ENCODE results near the gene C16orf92.

The C16orf92 gene

DNA sequence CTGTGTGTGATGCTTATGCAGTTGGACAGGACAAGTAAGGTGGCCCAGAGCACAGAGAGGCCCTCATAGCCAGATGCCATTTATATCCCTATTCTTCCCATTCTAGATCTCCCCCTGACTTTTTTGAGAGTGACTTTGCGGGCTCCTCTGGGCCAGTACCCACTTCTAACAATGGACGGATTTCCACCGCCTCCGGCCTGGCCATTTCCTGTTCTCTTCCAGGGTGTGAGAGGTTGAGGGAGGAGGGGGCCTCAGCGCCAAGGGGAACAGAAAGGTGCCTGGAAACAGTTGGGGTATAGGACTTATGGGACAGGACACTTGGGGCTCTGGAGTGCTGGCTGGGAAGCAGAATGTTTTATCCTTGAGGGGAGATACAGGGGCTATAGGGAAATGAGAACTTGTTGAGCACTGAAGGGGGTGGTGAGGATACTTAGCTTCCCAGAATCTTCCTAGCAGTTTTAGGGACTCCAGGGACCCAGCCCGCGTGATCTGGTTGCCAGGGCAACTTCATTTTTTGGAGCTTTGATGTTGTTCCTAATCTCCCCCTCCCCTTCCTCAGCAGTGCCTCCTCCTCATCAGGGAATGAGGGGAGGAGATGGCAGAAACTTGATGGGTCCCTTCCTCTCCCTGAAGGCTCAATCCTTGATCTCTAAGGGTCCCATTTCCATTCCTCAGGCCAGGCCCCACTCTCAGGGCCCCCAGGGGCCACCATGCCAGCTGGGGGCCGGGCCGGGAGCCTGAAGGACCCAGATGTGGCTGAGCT is 45.8 kb upstream of the C16orf92 start:
- H3K4me3 ChIP-seq (ENCODE audit: low read depth, low read length) = no peak overlapping the region
- DNase-seq (ENCODE audit: low read depth) = no peak
- TF ChIP-seq, protein P1, sequence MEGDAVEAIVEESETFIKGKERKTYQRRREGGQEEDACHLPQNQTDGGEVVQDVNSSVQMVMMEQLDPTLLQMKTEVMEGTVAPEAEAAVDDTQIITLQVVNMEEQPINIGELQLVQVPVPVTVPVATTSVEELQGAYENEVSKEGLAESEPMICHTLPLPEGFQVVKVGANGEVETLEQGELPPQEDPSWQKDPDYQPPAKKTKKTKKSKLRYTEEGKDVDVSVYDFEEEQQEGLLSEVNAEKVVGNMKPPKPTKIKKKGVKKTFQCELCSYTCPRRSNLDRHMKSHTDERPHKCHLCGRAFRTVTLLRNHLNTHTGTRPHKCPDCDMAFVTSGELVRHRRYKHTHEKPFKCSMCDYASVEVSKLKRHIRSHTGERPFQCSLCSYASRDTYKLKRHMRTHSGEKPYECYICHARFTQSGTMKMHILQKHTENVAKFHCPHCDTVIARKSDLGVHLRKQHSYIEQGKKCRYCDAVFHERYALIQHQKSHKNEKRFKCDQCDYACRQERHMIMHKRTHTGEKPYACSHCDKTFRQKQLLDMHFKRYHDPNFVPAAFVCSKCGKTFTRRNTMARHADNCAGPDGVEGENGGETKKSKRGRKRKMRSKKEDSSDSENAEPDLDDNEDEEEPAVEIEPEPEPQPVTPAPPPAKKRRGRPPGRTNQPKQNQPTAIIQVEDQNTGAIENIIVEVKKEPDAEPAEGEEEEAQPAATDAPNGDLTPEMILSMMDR (IDR thresholded peaks at IDR 0.05; ENCODE audit: control insufficient read depth, extremely low read depth, insufficient read depth) = no peak

DNA sequence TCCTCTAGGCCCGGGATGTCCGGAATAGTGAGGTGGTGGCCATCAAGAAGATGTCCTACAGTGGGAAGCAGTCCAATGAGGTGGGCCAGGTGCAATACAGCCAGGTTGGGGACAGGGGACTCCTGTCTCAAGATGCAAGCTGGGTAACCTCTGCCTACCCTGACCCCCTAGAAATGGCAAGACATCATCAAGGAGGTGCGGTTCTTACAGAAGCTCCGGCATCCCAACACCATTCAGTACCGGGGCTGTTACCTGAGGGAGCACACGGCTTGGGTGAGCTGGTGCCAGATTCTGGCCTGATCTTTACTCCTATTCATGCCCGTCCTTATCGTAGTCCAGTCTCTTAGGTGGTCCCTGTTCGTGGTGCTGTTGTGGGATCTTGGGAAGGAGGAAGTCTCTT is 44.9 kb upstream of the C16orf92 start:
- H3K4me3 ChIP-seq (ENCODE audit: low read depth, low read length) = no peak overlapping the region
- no peak for DNase-seq (ENCODE audit: low read depth)
- TF ChIP-seq, protein P1 (IDR thresholded peaks at IDR 0.05; ENCODE audit: control insufficient read depth, extremely low read depth, insufficient read depth) = no peak

DNA sequence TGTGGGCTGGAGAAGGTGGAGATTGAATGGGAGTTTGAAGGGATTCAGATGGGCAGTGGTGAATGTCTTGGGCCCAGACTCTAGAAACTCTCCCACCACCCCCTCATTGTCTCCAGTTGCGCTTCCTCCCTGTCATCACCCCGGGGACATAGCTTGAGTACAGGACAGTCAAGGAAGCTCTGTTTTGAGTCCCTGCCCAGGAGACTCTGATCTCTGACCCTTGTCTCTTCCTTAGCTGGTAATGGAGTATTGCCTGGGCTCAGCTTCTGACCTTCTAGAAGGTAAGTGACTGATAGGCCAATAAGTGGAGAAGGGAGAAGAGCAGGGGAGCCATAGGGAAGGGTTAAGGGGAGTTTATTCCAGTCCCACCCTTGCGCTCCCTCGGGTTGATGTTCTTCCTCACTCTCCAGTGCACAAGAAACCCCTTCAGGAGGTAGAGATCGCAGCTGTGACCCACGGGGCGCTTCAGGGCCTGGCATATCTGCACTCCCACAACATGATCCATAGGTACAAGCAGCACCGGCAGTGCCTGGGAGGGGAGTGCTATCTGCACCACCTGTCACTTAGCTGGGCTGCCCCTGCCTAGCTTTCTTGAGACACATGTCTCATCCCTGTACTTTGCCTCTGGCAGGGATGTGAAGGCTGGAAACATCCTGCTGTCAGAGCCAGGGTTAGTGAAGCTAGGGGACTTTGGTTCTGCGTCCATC is 44.3 kb upstream of the C16orf92 start:
- no peak for DNase-seq (ENCODE audit: low read depth)
- TF ChIP-seq, protein P1 (IDR thresholded peaks at IDR 0.05; ENCODE audit: control insufficient read depth, extremely low read depth, insufficient read depth) = no peak
- H3K4me3 ChIP-seq (ENCODE audit: low read depth, low read length) = no peak overlapping the region

DNA sequence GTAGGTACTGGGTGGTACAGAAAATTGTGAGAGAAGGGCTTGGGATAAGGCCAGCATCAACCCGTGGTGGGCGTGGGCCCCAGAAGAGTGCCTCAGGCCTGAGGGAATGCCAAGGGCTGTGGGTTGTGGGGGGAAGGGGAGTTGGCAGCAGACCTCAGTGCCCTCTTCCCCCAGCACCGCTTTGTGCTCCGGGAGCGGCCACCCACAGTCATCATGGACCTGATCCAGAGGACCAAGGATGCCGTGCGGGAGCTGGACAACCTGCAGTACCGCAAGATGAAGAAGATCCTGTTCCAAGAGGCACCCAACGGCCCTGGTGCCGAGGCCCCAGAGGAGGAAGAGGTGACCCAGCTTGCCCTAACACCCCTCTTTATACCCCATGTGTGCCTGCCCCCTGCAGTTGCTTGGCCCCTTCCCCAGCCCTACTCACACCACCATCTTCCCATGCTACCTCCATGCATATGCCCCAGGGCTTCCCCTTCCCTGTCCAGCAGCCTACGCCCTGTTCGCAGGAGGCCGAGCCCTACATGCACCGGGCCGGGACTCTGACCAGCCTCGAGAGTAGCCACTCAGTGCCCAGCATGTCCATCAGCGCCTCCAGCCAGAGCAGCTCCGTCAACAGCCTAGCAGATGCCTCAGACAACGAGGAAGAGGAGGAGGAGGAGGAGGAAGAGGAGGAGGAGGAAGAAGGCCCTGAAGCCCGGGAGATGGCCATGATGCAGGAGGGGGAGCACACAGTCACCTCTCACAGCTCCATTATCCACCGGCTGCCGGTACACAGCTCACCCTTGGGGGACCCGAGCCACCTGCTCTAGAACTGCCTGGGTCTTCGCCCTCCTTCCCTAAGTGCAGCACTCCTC is 40.2 kb upstream of the C16orf92 start:
- TF ChIP-seq, protein P1 (IDR thresholded peaks at IDR 0.05; ENCODE audit: control insufficient read depth, extremely low read depth, insufficient read depth) = no peak
- DNase-seq (ENCODE audit: low read depth) = no peak

DNA sequence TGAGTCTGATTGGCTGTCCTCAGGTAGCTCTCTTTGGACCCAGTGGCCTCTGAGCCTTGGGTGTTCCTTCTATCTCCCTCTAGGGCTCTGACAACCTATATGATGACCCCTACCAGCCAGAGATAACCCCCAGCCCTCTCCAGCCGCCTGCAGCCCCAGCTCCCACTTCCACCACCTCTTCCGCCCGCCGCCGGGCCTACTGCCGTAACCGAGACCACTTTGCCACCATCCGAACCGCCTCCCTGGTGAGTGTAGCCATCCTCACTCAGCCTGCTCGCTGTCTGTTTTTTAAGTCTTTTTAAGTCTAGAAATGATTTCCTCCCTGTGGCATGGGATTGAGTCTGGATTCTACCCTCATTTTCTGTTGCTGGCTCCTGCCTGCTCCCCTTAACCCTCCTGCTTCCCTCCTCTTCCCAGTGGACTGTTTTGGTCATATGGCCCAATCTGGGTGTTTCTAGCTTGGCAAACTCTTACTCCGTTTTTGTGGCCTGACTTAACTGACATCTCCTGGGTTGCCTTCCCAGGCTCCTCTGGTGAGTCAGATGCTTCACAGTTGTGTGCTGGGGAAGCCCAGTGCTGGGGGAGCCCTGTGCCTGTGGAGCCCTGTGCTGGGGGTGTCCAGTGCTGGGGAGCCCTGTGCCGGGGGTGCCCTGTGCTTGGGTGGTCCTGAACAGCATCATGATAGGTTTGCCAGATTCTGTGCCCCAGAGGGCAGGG is 39.4 kb upstream of the C16orf92 start:
- DNase-seq (ENCODE audit: low read depth) = no peak
- TF ChIP-seq, protein P1 (IDR thresholded peaks at IDR 0.05; ENCODE audit: control insufficient read depth, extremely low read depth, insufficient read depth) = no peak
- H3K4me3 ChIP-seq (ENCODE audit: low read depth, low read length) = no peak overlapping the region

More for the DNA sequence above, 40.2 kb upstream of the C16orf92 start:
- H3K4me3 ChIP-seq (ENCODE audit: low read depth, low read length) = no peak overlapping the region

DNA sequence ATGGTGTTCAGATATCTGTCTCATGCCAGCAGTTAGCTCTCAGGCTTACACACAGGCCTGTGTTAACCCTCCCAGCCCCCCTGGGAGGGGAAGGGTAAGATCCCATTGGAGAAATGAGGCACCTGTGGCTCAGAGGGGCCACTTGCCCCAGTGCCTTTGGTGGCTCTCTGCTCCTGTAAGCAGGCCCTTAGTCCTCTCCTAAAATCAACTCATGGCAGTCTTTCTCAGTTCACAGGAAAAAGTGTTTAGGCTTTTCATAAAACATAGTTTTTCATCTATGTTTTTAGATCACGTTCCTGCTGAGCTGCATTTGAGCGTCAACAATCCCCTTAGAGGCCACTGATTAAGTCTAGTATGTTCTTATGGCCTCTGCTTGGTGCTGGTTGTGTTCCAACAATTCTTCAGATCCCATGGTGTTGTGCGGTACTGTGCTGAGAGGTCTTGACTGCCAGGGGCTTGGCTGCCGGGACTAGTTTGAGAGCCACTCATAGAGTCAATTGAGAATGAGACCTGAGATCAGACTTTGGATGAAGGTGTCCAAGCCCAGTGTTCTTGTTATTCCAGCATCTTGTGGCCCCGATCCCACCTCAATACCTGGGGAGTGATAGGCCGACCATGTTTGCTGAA is 38.7 kb upstream of the C16orf92 start:
- DNase-seq (ENCODE audit: low read depth) = no peak
- no peak overlapping the region for H3K4me3 ChIP-seq (ENCODE audit: low read depth, low read length)
- TF ChIP-seq, protein P1 (IDR thresholded peaks at IDR 0.05; ENCODE audit: control insufficient read depth, extremely low read depth, insufficient read depth) = no peak
